Colonic mucosa (tissue), 4 donors: ENCODE data around the gene CARD11. TPM values are rescaled to one million over a fixed set of nuclear protein-coding genes. Genes with fewer than 3 reads are reported as not detected.

Experiments
- DNase-seq: peaks from one replicate; pipeline ENCODE4 v3.0.0-alpha.2; 2020
- H3K27ac ChIP-seq: fragments of 200-600 bp; one replicate; pipeline ENCODE4 v1.8.0; 2021
- H3K27me3 ChIP-seq: fragments of 200-600 bp; one replicate; pipeline ENCODE4 v1.8.0; 2021
- H3K36me3 ChIP-seq: fragments of 200-600 bp; one replicate; pipeline ENCODE4 v1.8.0; 2021
- H3K4me1 ChIP-seq: fragments of 200-600 bp; one replicate; pipeline ENCODE4 v1.8.0; 2021; ENCODE audit warnings: mild to moderate bottlenecking
- H3K4me3 ChIP-seq: fragments of 200-600 bp; one replicate; pipeline ENCODE4 v1.8.0; 2021
- H3K9ac ChIP-seq, 2 donors: one replicate each; pipeline ENCODE4 v1.7.0; 2013; ENCODE audit warnings: control low read depth in 2 of 2, low read depth in 2 of 2, low read length in 2 of 2
- H3K9me3 ChIP-seq: fragments of 200-600 bp; one replicate; pipeline ENCODE4 v1.8.0; 2021
- intact Hi-C: fragments of 100-400 bp; cut with DNase I; formaldehyde crosslinking; loops from one replicate; pipeline ENCODE4 v1.14.1; 2022
- total RNA-seq, 2 donors: library from RNA; stranded (reverse); fragmentation: NEBNext Ultra II Directional in 1 of 2; extraction: Animal tissue kit (Norgen Biotek cat#: 25700) in 1 of 2; gene quantifications; one replicate each; pipeline ENCODE4 v1.2.1, GENCODE V29; 2021
- TF ChIP-seq, protein P1 (sequence below): fragments of 200-600 bp; IDR thresholded peaks from one replicate; pipeline ENCODE4 v1.8.0; 2022; ENCODE audit warnings: antibody characterized with exemption, mild to moderate bottlenecking
- donor health status: healthy.
- donor health status: DM: no; HTN: no; CAD: no.
- donor health status: DM: no; HTN: no; CAD: no.

Gene CARD11
- total RNA-seq, 2 donors from 2014 or later: 1.8 to 5.0 TPM

DNA sequence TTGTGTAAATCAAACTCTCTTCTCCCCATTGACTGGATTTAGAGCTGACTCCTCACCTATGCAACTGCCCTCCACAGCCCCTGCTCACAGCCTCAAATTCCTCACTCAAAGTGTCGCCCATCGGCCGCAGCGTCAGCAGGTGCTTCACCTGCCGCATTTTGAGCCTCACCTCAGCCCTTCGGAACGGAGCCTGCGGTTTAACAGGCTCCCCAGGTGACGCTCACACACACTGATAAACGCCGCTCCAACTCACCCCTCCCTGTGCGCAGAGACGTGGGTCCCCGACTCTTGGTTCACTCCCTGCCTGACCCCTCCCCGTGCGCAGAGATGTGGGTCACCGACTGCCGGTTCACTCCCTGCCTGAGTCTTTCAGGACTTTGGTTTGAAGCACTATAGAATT lies 57.1 kb downstream of the CARD11 start:
- Histone ChIP-seq H3K9ac (no peak overlapping the region), H3K27ac (no peak overlapping the region), H3K4me1 (no peaks in the 10 kb centered on the region), H3K4me3 (no peak overlapping the region), H3K27me3 (no peaks in the 10 kb centered on the region), H3K36me3 (no peaks in the 10 kb centered on the region), H3K9me3 (no peaks in the 10 kb centered on the region)
- no peak for DNase-seq
- TF ChIP-seq, protein P1, sequence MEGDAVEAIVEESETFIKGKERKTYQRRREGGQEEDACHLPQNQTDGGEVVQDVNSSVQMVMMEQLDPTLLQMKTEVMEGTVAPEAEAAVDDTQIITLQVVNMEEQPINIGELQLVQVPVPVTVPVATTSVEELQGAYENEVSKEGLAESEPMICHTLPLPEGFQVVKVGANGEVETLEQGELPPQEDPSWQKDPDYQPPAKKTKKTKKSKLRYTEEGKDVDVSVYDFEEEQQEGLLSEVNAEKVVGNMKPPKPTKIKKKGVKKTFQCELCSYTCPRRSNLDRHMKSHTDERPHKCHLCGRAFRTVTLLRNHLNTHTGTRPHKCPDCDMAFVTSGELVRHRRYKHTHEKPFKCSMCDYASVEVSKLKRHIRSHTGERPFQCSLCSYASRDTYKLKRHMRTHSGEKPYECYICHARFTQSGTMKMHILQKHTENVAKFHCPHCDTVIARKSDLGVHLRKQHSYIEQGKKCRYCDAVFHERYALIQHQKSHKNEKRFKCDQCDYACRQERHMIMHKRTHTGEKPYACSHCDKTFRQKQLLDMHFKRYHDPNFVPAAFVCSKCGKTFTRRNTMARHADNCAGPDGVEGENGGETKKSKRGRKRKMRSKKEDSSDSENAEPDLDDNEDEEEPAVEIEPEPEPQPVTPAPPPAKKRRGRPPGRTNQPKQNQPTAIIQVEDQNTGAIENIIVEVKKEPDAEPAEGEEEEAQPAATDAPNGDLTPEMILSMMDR: no peak
- intact Hi-C loops: no loop called here

DNA sequence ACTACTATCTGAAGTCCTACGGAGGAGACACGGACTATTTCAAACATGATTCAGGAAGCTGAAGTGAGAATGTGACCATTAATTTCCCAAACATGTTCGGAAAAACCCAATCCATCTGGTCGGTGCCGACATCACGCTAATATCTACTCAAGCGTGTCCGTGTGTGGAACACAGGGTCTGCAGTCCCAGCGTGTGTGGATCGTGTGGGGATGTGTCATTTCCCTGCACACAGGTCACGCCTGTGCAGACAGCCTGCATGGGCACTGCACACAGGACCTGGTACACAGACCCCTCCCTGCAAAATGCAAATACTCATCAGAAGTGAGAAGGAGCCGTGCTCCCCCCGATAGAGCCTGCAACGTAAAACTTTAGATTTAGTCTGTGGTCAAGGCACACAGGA lies 57.8 kb downstream of the CARD11 start:
- Histone ChIP-seq H3K4me3 (no peak overlapping the region), H3K36me3 (no peaks in the 10 kb centered on the region), H3K9ac (no peak overlapping the region), H3K4me1 (no peaks in the 10 kb centered on the region), H3K9me3 (no peaks in the 10 kb centered on the region), H3K27ac (no peak overlapping the region), H3K27me3 (no peaks in the 10 kb centered on the region)
- TF ChIP-seq, protein P1: no peak
- intact Hi-C loops: no loop called here
- no peak for DNase-seq

DNA sequence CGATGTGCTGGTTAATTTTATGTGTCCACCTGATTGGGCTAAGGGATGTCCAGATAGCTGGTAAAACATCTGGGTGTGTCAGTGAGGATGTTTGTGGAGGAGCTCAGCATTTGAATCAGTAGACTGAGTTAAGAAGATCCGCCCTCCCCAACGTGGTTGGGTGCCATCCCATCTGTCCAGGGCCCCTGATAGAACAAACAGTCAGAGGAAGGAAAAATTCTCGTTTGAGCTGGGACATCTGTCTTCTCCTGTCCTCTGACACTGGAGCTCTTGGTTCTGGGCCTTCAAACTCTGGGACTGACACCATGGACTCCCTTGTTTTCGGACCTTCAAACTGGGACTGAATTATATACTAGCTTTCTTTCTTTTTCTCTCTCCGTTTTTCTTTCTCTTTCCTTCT lies 59.6 kb downstream of the CARD11 start:
- Histone ChIP-seq H3K4me1 (no peaks in the 10 kb centered on the region), H3K27ac (no peak overlapping the region), H3K27me3 (no peaks in the 10 kb centered on the region), H3K4me3 (no peak overlapping the region), H3K36me3 (no peaks in the 10 kb centered on the region), H3K9ac (no peak overlapping the region), H3K9me3 (no peaks in the 10 kb centered on the region)
- no peak for DNase-seq
- TF ChIP-seq, protein P1: no peak
- intact Hi-C loops: no loop called here

DNA sequence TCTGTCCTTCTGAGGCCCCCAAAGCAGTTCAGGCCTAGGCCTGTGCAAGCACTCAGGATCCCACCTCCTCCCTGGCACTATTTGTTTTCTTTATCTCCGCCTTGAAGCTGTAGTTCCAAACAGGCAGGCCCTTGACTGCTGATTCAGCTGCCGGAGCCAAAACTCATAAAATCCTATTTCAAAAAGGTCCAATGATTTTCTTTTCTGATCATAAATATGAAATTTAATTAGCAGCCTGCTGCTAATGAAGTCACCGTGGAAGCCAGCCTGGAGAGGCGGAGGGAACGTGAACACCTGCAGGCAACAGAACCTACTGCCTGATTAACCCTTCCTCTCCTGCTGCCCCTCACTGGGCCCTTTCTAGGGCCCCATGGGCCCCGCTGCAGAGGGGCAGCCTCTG lies 60.1 kb downstream of the CARD11 start:
- Histone ChIP-seq H3K9ac (no peak overlapping the region), H3K4me3 (no peak overlapping the region), H3K36me3 (no peaks in the 10 kb centered on the region), H3K27me3 (no peaks in the 10 kb centered on the region), H3K9me3 (no peaks in the 10 kb centered on the region), H3K4me1 (no peaks in the 10 kb centered on the region), H3K27ac (no peak overlapping the region)
- intact Hi-C loops: no loop called here
- TF ChIP-seq, protein P1: no peak
- DNase-seq: no peak

DNA sequence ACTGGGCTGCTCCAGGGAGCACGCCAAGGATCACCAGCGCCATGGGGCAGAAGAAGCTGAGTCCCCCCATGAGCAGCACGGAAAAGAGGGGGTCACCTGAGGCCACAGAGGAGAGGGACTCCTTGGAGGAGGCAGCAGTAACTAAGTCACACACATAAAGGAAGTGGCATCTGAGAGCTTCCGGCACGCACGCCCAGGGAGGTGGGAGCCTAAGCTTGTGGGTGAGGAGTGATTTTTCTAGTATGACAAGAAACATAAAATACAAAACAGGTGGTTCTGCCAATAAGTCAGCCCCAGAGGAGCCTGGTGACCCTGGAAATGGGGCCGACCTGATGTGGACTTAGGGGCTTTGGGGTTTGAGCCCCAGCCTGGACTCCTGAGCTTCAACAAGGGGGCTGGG lies 60.8 kb downstream of the CARD11 start:
- TF ChIP-seq, protein P1: no peak

DNA sequence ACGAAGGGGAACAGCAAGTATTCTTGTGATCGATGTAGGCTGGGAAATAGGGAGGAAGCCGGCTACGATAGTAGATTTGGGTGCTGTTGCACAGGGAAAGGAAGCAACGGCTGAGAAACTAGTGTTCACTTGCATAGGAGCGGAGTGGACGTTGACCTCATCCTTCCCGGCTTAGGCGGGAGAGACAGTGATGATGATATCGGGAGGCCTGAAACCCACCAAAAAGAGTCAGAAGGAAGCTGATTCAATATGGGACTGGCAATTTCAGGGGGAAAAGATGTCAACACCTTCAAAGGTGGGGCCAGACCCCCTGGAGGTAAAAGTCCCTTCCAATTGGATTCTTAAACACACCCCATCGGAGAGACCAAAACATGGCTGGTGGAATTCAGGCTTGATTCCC lies 61.3 kb downstream of the CARD11 start:
- intact Hi-C loops: no loop called here

More for the DNA sequence above, 60.8 kb downstream of the CARD11 start:
- intact Hi-C loops: no loop called here
- no peak overlapping the region for H3K9ac ChIP-seq
- no peak overlapping the region for H3K4me3 ChIP-seq
- no peaks in the 10 kb centered on the region for H3K4me1 ChIP-seq
- H3K27me3 ChIP-seq: no peaks in the 10 kb centered on the region
- no peak for DNase-seq
- H3K36me3 ChIP-seq: no peaks in the 10 kb centered on the region
- no peak overlapping the region for H3K27ac ChIP-seq
- no peaks in the 10 kb centered on the region for H3K9me3 ChIP-seq

More for the DNA sequence above, 61.3 kb downstream of the CARD11 start:
- no peaks in the 10 kb centered on the region for H3K36me3 ChIP-seq
- no peaks in the 10 kb centered on the region for H3K4me1 ChIP-seq
- H3K4me3 ChIP-seq: no peak overlapping the region
- no peaks in the 10 kb centered on the region for H3K9me3 ChIP-seq
- no peak for DNase-seq
- H3K9ac ChIP-seq: no peak overlapping the region
- TF ChIP-seq, protein P1: no peak
- H3K27me3 ChIP-seq: no peaks in the 10 kb centered on the region
- no peak overlapping the region for H3K27ac ChIP-seq
